SW480 (cell line): Measurements from ENCODE around the gene TNRC6B.
"Not testable (repeated sequence)": the region's sequence is repeated elsewhere in the genome, so short reads cannot be mapped to it uniquely, and the experiment has no call there.

Experiments used
- DNase-seq: peaks from one replicate; pipeline ENCODE4 v3.0.0-alpha.2; 2016; ENCODE audit warnings: low spot score

TNRC6B gene

GRCh38 chr22:40182231-40182835 lies 4.6 kb downstream of the TNRC6B start:
- DNase-seq: no peak

GRCh38 chr22:40183029-40183581 lies 5.4 kb downstream of the TNRC6B start:
- DNase-seq: no peak

- DNase-seq: not testable (repeated sequence)
Observed at GRCh38 chr22:40183603-40184002, 5.9 kb downstream of the TNRC6B start.

- DNase-seq: no peak
Observed at GRCh38 chr22:40187389-40187788, 9.7 kb downstream of the TNRC6B start.

GRCh38 chr22:40189997-40190396 lies 12.3 kb downstream of the TNRC6B start:
- DNase-seq: no peak

GRCh38 chr22:40190501-40190900 lies 12.8 kb downstream of the TNRC6B start:
- no peak for DNase-seq

- DNase-seq: no peak
Observed at GRCh38 chr22:40193429-40194421, 16.0 kb downstream of the TNRC6B start.

- DNase-seq: no peak
Observed at GRCh38 chr22:40194656-40195055, 16.9 kb downstream of the TNRC6B start.

GRCh38 chr22:40196628-40197360 lies 19.1 kb downstream of the TNRC6B start:
- DNase-seq: no peak

GRCh38 chr22:40197421-40197820 lies 19.7 kb downstream of the TNRC6B start:
- DNase-seq: not testable (repeated sequence)

- no peak for DNase-seq
Observed at GRCh38 chr22:40198733-40199132, 21.0 kb downstream of the TNRC6B start.

GRCh38 chr22:40199223-40199622 lies 21.5 kb downstream of the TNRC6B start:
- DNase-seq: no peak

GRCh38 chr22:40199852-40200251 lies 22.1 kb downstream of the TNRC6B start:
- DNase-seq: no peak

GRCh38 chr22:40200795-40201530 lies 23.2 kb downstream of the TNRC6B start:
- no peak for DNase-seq

GRCh38 chr22:40202225-40202944 lies 24.7 kb downstream of the TNRC6B start:
- no peak for DNase-seq

- DNase-seq: no peak
Observed at GRCh38 chr22:40203572-40203971, 25.8 kb downstream of the TNRC6B start.

- DNase-seq: no peak
Observed at GRCh38 chr22:40204321-40205116, 26.8 kb downstream of the TNRC6B start.

- DNase-seq: no peak
Observed at GRCh38 chr22:40206561-40206960, 28.8 kb downstream of the TNRC6B start.

- no peak for DNase-seq
Observed at GRCh38 chr22:40210818-40211217, 33.1 kb downstream of the TNRC6B start.

GRCh38 chr22:40211476-40212054 lies 33.8 kb downstream of the TNRC6B start:
- DNase-seq: no peak
